Head of caudate nucleus (tissue), 42 donors: ENCODE data around the gene FLG.
"Not testable (repeated sequence)": the region's sequence is repeated elsewhere in the genome, so short reads cannot be mapped to it uniquely, and the experiment has no call there.

Experiments used
- DNase-seq, 42 donors: peaks; one replicate each; pipeline versions ENCODE4 v3.0.0 to v3.0.0-alpha.2; 2020 to 2021; ENCODE audit warnings: mixed read lengths in 7 of 42
- intact Hi-C: fragments of 100-400 bp; cut with DNase I; formaldehyde crosslinking; loops from one replicate; pipeline ENCODE4 v1.15.0; 2022

Gene FLG

DNA sequence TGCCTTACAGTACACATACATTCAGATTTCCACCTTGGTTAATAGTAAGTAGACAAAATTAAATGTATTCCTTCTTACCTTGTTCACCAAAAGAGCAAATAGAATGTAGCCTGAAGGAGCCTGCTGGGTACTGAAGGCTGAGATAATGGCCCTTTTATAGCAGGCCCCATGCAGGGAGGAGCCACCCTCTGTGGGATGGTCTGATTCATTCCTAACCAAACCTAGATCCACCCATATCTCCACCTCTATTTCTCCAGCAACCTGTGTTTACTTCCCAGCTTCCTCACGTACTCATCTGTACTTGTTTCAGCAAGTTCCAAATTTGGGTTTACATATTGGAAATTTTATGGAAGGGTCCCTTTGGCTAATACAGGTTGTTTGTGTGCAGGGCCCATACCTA lies at the start of gene FLG:
TSS of gene FLG (minus strand) at position 129 of the 400 bp plus-strand sequence. CDS start 9,783 bp downstream, outside the sequence.
- intact Hi-C loops, result no loop called here
- no peak for DNase-seq

DNA sequence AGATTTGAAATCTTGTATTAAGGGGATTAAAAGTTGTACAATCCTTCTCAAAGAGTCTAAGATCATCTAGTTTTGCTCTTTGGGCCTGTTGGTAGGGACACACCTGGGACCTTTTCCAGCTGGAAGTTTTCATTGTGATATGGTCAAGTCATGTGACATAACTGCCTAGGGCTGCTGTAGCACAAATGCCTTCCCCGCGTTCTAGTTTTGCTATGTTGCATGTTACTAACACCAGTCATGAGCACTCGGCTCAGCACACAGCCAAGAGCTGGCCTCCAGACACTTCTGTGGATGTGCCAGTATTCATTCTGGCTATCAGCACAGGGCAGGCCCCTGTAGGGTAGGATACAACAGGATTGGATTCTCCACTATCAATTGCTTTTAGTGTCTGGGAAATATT lies 49.4 kb upstream of the FLG start:
- intact Hi-C loops, result no loop called here

GRCh38 chr1:152372672-152373071 lies 47.6 kb upstream of the FLG start:
- intact Hi-C loops, result no loop called here

More for the DNA sequence above, 49.4 kb upstream of the FLG start:
- DNase-seq, result no peak

GRCh38 chr1:152367436-152367835 lies 42.4 kb upstream of the FLG start:
- intact Hi-C loops, result no loop called here
- DNase-seq, result no peak

More at GRCh38 chr1:152372672-152373071, 47.6 kb upstream of the FLG start:
- no peak for DNase-seq

DNA sequence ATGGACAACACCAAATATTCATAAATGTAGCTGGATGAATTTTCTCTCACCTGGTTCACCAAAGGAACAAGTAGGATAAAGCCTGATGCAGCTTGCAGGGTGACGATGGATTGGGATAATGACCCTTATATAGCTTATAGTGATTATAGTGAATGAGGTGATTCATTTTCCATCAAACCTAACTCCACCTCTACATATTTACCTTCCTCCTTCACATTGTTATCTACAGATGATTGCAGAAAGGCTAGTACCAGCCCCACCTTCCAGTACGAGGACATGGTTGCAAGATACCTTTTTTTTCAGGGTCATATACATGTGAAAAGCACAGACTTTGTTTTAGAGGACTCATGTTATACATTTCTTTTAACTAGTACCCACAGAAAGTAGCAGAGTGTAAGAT lies 34.9 kb upstream of the FLG start, which contains the start of gene FLG2:
TSS of gene FLG2 (minus strand) at position 101 of the 400 bp plus-strand sequence. CDS start 1,122 bp downstream, outside the sequence.
- intact Hi-C loops, result no loop called here
- no peak for DNase-seq

DNA sequence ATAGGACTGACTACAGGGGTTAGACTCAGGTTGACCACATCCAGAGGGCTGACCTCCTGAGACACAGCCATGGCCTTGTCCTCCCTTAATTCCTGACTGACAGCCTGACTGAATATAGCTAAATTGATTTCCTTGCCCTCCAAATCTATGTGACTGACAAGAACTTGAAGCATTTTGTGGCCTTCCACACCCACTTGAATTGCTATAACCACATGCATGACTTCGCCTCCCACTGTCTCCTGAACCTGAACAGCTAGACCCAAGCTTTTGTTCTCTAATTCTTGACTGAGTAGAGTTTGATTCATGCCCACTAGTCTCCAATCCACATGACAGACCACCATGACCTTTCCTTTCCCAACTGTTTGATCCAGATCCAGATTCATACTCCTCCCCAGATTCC lies 31.7 kb upstream of the FLG start:
- no peak for DNase-seq
- intact Hi-C loops, result no loop called here

DNA sequence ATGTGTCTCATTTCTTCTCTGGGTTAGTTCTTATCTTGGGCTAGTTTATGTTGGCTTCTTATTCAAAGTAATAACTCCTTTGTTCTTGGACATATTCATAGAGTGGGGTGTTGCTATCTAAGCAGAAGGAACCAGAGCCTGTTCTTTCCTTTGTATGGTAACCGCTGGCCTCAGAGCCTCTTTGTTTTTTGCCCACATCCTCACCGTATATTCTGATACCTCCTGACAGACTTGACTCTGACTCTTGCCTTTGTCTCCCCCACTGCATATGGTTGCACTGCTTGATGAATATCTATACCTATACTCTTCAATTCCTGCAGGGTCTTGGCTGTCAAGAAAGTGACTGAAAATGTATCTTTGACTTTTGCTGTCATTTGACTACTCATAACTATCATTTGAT lies 24.6 kb upstream of the FLG start:
- intact Hi-C loops, result no loop called here
- no peak for DNase-seq

GRCh38 chr1:152348447-152348846 lies 23.4 kb upstream of the FLG start:
- intact Hi-C loops, result no loop called here
- DNase-seq, result no peak

- DNase-seq, result peak in 19 of 42 donors; percentile 4 to 75 (median 25)
- intact Hi-C loops, result no loop called here
These were observed 22.2 kb upstream of the FLG start for GRCh38 chr1:152347116-152347728.

- no peak for DNase-seq
- intact Hi-C loops, result no loop called here
These were observed 19.4 kb upstream of the FLG start for GRCh38 chr1:152344438-152344837.

GRCh38 chr1:152343006-152343405 lies 18.0 kb upstream of the FLG start:
- intact Hi-C loops, result no loop called here
- no peak for DNase-seq

DNA sequence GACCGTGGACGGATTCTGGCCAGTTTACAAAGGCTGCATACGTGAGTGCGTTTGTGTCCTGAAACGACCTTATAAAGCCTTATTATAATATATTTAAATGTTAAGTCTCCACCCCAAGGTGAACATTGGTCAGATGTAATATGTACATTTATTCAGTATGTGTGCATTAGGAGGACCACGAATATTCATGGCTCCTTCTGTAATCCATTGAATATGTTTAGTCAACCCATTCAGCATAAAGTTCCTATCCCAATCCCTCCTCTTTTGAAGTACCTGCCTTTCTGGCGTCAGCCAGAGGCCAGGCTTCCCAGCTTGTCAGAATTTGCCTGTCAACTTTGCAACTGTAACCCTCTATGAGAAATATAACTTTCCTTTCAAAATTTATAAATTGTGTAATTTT lies 10.4 kb upstream of the FLG start:
- DNase-seq, result no peak
- intact Hi-C loops, result no loop called here

GRCh38 chr1:152328801-152329391 lies 3.9 kb upstream of the FLG start:
- DNase-seq, result no peak
- intact Hi-C loops, result no loop called here

GRCh38 chr1:152313970-152314369 lies 11.1 kb downstream of the FLG start:
- no peak for DNase-seq
- intact Hi-C loops, result no loop called here

- DNase-seq, result peak in 2 of 42 donors; percentile 4 to 31
- intact Hi-C loops, result no loop called here
These were observed 11.7 kb downstream of the FLG start for GRCh38 chr1:152313319-152313801.

- intact Hi-C loops, DNase-seq: not testable (repeated sequence)
These were observed 12.9 kb downstream of the FLG start for GRCh38 chr1:152312169-152312568.

- intact Hi-C loops, result no loop called here
- DNase-seq, result no peak
These were observed 15.1 kb downstream of the FLG start for GRCh38 chr1:152309955-152310354.

- DNase-seq, intact Hi-C loops: not testable (repeated sequence)
These were observed 15.6 kb downstream of the FLG start for GRCh38 chr1:152309320-152309901.

- intact Hi-C loops, result not testable (repeated sequence)
- peak in 1 of 42 donors; percentile 9 for DNase-seq
These were observed 16.3 kb downstream of the FLG start for GRCh38 chr1:152308758-152309157.

DNA sequence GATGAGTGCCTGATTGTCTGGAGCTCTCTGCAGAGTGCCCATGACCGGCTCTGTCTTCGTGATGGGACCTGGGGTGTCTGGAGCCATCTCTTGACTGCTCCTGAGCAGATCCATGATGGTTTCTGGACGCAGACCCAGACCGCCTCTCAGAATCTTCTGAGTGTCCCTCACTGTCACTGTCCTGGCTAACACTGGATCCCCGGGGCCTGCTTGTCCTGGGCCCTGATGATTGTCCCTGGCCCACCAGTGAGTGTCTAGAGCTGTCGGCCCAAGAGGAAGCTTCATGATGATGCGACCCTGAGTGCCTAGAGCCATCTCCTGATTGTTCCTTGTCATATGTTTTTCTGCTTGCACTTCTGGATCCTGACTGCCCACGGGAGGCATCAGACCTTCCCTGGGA lies 17.1 kb downstream of the FLG start:
- DNase-seq, intact Hi-C loops: not testable (repeated sequence)
